AML-193 (cell line): ENCODE measurements around the gene MYO3B.
A peak's percentile ranks its signal among the peaks of the same experiment; 100 is the strongest.

Experiments used
- DNase-seq, 2 experiments: peaks; one replicate each; lab custom pipeline; 2025; lab: John Stamatoyannopoulos, UW

Gene MYO3B

GRCh38 chr2:170371231-170371998 lies 193.5 kb downstream of the MYO3B start:
- no peak for DNase-seq

- DNase-seq = no peak
Observed at GRCh38 chr2:170375192-170375591, 197.2 kb downstream of the MYO3B start.

GRCh38 chr2:170377500-170378207 lies 199.7 kb downstream of the MYO3B start:
- DNase-seq = no peak

GRCh38 chr2:170380267-170380666 lies 202.3 kb downstream of the MYO3B start:
- DNase-seq = no peak

DNA sequence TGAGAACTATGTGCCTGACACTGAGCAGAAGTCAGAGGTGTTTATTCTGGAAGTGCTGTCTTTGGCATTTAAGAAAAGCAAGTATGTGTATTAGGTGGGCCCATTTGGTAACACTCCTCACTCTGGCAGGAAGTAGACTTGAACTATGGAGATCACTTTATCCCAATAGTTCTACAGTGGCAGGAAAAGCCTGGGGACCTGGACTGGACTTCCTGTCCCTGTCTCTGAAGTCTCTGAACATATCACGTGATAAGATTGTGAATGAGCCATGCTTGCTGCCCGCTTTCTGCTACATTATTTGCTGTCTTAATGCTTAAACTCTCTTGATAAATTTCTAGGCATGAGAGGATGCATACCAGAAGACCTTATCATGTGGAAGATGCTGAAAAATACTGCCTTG lies 203.7 kb downstream of the MYO3B start:
- DNase-seq = no peak

DNA sequence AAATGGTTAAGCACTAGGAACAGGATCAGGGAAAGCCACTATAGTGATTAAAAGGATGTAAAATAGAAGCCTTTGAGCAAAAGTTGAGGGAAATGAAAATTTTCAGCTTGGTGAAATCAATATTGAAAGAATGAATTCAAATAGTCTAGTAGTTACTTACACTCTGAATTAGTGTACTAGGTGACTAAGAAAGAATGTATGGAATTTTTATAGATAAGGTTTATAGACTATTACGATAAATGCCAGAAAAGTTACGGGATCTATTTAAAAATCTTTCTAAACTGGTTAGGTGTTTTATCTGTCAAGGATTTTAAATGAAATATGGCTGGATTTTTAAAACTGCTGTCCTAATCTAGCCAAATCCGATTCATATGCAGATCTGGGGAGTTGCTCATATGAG lies 208.6 kb downstream of the MYO3B start:
- no peak for DNase-seq

DNA sequence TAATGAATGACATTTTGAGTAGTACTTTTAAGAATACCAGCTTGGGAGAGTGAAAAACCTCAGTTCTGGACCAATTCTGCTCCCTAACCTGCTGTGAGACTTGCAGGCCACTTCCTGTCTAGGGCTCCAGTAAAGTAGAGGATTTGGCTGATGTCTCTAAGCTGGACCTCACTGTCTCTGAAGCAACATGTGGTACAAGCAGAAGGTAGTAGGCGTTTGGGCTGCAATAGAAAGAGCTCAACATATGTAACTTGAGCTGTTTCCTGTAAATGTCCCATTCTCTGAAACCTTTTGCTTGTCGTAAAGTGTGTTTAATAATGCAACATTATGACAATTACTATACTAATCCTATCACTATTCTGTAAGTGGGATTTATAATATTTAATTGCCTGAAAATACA lies 213.1 kb downstream of the MYO3B start:
- no peak for DNase-seq

- DNase-seq = no peak
Observed at GRCh38 chr2:170391697-170392096, 213.8 kb downstream of the MYO3B start.

DNA sequence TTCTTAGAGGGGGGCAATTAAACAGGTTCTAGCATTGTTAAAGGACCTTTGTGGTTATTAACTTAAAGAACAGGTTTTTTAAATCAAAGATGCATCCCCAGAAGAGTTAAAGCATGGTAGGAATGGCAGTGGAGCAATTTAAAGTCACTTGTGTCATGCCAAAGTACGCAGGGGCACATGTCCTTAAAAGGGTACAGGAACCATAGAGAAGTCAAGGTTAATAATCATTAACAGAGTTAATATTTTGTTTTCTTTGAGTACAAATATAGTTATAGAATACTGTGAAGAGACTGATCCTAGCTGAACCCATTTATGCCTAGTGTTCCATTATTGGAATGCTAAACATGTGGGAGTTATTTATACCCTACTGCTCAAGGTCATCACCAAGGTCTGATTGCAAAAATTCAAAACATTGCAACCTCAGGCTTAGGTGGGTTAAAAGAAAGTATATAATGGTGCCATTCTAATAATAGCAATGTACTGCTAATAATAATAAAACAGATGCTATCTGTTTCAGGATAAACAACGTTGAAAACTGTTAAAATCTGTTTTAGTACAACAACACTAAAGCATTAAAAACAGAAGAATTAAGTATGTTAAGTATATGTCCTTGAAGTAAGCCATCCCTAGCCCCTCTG lies 216.0 kb downstream of the MYO3B start:
- no peak for DNase-seq

- DNase-seq = no peak
Observed at GRCh38 chr2:170394641-170395387, 216.9 kb downstream of the MYO3B start.

DNA sequence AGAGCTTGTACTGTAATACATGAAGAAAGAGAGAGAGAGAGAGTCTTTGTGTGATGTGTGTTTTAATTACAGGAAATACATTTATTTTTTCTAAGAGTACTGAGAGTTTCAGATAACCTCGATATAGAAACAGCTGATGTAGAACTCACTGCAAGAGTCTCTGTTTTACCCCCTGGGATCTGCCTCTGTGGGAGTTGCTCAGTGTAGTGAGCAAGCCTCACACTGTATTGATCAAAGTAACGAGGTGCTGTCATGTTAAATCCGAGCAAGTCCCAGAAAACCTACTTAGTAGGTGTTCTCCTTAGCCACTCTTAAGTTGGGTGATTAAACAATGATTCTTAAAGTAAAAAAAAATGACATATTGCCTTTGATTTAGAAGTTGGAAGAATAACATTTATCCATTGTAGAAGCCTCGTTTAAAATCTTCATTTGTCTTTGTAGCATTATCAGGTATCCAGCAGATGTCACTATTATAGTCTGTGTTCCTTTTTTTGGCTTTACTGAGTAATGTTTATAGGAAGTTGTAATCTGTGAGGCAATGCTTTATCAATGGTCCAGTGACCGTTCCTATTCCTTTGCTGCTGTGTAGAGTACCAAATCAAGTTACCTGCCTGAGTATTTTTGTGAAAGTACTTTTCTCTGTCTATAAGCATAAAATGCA lies 219.0 kb downstream of the MYO3B start:
- DNase-seq = peak; percentile 45 to 52

GRCh38 chr2:170401187-170401586 lies 223.2 kb downstream of the MYO3B start:
- DNase-seq = no peak

DNA sequence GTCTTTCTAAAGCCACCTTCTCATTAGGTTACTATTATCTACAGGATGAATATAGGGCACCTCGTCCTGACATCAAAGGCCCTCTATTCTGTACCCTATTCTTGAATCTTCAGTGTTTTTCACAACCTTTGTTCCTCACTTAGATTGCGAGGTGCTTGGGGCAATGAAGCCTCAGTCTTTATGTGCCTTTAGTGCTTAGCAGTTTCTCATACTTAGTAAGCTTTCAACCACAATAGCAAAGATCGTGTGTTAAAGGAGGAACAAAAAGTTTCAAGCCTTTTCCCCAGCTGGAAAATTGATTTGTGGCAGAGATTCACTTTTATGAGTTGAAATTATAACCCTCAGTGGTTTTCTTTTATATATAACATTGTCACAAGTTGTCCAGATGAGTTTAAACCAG lies 226.9 kb downstream of the MYO3B start:
- no peak for DNase-seq

DNA sequence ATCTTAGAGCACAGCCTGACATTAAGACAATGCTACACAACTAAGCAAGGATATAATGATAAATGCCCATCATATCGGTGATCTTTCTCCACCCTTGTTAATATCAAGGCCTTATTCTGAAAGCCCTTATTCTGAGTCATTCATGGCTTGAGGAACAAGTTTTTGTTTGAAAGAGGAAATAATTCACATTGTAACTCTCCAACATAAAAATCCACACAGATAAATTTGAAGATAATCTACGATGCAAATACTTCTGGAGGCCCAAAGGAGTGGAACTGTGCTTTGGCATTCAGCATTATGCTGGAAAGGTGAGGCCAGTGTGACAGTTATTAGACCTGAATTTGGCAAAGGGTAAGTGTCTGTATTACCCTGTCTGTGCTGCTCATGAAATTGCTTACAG lies 227.4 kb downstream of the MYO3B start:
- DNase-seq = no peak

DNA sequence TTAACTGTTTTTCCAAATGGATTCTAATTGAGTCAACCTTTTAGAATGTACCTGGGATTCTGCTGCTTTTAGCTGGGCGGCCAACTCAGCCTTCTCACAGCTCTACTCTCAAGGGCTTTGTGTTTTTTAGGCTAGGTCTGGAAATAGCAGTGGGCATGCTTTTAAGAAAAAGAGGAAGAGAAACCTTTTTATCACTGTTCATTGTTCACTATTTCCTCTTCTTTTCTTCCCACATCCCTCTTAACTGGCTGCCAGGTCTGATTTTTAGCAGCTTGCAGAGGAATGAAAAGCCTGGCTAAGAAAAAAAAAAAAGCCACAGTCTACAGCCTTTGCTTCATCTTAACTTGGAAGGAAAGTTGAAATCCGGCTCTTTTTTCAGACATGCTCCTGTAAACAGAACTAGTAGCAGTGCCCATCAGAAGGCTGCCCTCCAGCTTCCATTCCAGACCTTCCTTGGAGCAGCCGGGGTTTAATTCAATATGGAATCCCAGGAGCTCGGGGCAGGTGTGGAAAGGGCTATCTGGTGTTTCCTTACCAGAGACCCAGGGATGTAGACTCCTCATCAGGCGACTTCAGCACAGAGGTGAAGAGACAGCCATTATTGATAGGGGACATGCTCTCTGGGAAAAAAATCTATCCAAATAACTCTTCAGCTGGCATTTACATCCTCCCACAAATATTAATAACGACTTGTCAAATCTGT lies 230.7 kb downstream of the MYO3B start:
- DNase-seq = no peak

DNA sequence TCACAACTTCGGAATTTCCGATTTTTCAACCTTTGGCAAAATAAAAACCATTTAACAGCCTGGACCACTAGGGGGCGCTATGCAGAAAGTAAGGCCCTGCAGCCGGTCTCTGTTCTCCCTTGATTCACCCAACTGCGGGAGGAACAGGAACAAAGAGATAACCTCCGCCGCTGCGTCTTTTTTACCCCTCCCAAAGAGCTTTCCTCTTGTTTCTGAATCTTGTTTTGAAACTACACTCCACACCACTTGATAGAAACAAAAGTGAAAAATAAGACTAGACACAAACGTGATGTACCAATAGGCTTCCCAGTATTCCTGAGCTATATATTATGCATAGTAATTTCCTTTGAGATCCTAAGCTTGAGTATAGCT lies 231.2 kb downstream of the MYO3B start:
- DNase-seq = peak; percentile 63 to 82

GRCh38 chr2:170411660-170412059 lies 233.7 kb downstream of the MYO3B start:
- no peak for DNase-seq

- DNase-seq = no peak
Observed at GRCh38 chr2:170420961-170421687, 243.2 kb downstream of the MYO3B start.

GRCh38 chr2:170423919-170424318 lies 246.0 kb downstream of the MYO3B start:
- DNase-seq = no peak

DNA sequence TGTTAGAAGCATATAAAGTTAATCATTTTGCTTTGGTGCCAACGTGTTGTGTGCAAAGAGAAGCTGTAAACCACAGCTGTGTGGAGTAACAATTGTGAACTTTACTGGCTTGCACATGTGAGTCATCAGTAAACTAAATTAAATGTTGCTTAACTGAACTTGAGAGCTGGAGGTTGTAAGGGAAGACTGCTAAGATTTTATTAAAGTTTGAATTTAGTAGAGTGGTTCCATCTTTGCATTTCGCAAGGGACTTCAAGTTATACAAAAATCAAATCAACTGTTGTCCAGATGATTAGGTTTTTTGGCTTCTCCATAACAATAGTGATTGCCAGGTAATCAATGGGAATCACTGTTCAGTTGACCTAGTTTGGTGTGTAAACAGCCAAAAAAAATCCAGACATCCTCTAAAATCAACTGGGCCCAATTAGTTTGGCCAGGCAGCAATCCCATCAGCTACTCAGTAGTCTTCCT lies 247.4 kb downstream of the MYO3B start:
- peak in 1 of 2 experiments; percentile 4 for DNase-seq
